ENCODE results near the gene ELOA.

DNA sequence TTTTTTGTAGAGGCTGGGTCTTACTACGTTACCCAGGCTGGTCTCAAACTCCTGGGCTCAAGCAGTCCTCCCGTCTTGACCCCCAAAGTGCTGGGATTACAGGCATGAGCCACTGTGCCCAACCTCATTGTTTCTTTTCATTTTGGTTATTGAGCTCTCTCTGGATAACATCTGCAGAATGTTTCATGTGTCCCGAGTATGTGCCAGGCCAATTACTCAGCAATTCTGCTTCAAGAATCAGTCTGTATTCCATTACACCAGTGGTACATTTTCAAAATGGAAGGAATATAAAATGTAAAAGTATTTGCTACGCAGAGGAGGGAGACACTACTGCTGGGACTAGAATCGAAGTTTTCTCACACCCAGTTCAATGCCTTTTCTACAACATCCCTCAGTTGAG, 1.7 kb upstream of the ELOA start:
- TF ChIP-seq, protein P1, sequence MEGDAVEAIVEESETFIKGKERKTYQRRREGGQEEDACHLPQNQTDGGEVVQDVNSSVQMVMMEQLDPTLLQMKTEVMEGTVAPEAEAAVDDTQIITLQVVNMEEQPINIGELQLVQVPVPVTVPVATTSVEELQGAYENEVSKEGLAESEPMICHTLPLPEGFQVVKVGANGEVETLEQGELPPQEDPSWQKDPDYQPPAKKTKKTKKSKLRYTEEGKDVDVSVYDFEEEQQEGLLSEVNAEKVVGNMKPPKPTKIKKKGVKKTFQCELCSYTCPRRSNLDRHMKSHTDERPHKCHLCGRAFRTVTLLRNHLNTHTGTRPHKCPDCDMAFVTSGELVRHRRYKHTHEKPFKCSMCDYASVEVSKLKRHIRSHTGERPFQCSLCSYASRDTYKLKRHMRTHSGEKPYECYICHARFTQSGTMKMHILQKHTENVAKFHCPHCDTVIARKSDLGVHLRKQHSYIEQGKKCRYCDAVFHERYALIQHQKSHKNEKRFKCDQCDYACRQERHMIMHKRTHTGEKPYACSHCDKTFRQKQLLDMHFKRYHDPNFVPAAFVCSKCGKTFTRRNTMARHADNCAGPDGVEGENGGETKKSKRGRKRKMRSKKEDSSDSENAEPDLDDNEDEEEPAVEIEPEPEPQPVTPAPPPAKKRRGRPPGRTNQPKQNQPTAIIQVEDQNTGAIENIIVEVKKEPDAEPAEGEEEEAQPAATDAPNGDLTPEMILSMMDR (IDR thresholded peaks at IDR 0.05; ENCODE audit: insufficient read depth, low read depth, low read length) = no peak
- no peak for TF ChIP-seq EZH2 (IDR thresholded peaks at IDR 0.05; ENCODE audit: insufficient read depth, low read length)

Data from astrocyte (in vitro differentiated cells and primary cell).